BE2C (cell line): Measurements from ENCODE around the gene TCEA2.

ENCODE experiments used
- DNase-seq: peaks from one replicate; pipeline ENCODE4 v3.0.0-alpha.2; 2020
- H3K27me3 ChIP-seq: fragments of 250-450 bp; sonication (Bioruptor Pico); 2 replicates; pipeline ENCODE4 v1.5.1; 2020; ENCODE audit warnings: mild to moderate bottlenecking
- H3K36me3 ChIP-seq: fragments of 250-450 bp; sonication (Bioruptor Pico); 2 replicates; pipeline ENCODE4 v1.5.1; 2020; ENCODE audit warnings: mild to moderate bottlenecking
- H3K4me1 ChIP-seq: fragments of 250-450 bp; sonication (Bioruptor Pico); 2 replicates; pipeline ENCODE4 v1.5.1; 2020
- H3K4me3 ChIP-seq: 2 replicates; pipeline ENCODE4 v1.5.1; 2011; ENCODE audit warnings: low read depth, low read length
- H3K9me3 ChIP-seq: fragments of 250-450 bp; sonication (Bioruptor Pico); 2 replicates; pipeline ENCODE4 v1.5.1; 2020
- TF ChIP-seq, protein P1 (sequence below): IDR thresholded peaks from 2 replicates; pipeline ENCODE4 v1.5.1; 2012; ENCODE audit warnings: mild to moderate bottlenecking, low read depth, low read length

The TCEA2 gene

DNA sequence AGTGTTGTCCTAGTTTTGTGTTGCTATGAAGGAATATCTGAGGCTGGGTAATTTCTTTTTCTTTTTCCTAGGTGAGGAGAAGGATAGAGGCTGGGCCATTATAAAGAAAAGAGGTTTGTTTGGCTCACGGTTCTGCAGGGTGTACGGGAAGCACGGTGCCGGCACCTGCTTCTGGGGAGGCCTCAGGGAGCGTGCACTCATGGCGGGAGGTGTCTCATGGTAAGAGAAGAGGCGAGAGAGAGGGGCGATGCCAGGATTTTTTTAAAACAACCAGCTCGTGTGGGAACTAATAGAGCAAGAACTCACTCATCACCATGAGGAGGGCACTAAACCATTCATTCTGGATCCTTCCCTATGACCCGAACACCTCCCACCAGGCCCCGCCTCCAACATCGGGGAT lies 58.6 kb downstream of the TCEA2 start:
- H3K4me1 ChIP-seq, result peaks cover 11% of the 10 kb centered on the region
- no peaks in the 10 kb centered on the region for H3K27me3 ChIP-seq
- H3K4me3 ChIP-seq, result no peak overlapping the region
- TF ChIP-seq, protein P1, sequence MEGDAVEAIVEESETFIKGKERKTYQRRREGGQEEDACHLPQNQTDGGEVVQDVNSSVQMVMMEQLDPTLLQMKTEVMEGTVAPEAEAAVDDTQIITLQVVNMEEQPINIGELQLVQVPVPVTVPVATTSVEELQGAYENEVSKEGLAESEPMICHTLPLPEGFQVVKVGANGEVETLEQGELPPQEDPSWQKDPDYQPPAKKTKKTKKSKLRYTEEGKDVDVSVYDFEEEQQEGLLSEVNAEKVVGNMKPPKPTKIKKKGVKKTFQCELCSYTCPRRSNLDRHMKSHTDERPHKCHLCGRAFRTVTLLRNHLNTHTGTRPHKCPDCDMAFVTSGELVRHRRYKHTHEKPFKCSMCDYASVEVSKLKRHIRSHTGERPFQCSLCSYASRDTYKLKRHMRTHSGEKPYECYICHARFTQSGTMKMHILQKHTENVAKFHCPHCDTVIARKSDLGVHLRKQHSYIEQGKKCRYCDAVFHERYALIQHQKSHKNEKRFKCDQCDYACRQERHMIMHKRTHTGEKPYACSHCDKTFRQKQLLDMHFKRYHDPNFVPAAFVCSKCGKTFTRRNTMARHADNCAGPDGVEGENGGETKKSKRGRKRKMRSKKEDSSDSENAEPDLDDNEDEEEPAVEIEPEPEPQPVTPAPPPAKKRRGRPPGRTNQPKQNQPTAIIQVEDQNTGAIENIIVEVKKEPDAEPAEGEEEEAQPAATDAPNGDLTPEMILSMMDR, result no peak
- no peaks in the 10 kb centered on the region for H3K36me3 ChIP-seq
- DNase-seq, result no peak
- no peaks in the 10 kb centered on the region for H3K9me3 ChIP-seq
